T-helper 1 cell (primary cell): ENCODE results near the gene ARHGAP18.
"Not testable (repeated sequence)": the region's sequence is repeated elsewhere in the genome, so short reads cannot be mapped to it uniquely, and the experiment has no call there.

Experiments used
- DNase-seq, 5 donors: peaks; one replicate each; pipeline ENCODE4 v3.0.0-alpha.2; 2012 to 2020

ARHGAP18 gene

DNA sequence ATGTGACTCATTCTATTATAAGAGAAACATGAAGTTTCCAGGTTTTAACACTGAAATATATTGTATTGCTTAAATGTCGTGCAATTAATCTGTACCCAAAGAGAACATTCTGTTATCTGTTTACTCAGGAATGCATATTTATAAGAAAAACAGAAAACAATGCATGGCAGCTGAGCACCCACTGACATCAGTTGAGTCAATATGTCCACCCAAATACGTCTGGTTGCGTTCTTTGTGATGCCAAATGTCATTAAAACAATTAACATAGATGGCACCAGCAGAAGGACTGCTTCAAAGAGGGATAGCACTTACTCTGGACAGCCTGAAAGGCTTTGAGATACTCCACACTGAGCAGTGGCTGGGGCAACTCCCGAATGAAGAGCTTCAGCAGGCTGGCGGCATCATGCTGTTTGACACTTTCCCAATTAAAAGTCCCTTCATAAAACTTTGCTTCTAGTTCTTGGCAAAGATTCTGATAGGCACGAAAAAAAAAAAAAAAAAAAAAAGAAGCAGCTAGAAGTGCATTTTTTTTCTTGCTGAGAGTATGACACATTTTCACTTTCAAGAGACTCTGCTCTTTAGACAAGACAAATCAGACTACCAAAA lies 102.3 kb downstream of the ARHGAP18 start:
- DNase-seq = no peak

DNA sequence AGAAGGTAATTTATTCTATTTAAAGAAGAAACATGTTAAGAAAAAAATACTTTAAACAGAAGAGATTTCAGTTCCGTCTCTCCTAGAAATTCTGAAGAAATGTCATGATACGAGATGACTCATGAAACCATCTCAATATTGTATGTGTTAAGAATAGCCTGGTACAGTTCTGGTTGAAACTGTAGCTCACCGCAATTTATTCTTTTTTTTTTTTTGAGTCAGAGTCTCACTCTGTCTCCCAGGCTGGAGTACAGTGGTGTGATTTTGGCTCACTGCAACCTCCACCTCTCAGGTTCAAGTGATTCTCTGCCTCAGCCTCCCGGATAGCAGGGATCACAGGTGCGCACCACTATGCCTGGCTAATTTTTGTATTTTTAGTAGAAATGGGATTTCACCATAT lies 103.3 kb downstream of the ARHGAP18 start:
- DNase-seq = peak in 1 of 5 donors; percentile 40

- no peak for DNase-seq
Measured at GRCh38 chr6:129605967-129606366, 104.0 kb downstream of the ARHGAP18 start.

GRCh38 chr6:129605095-129605494 lies 104.9 kb downstream of the ARHGAP18 start:
- DNase-seq = no peak

DNA sequence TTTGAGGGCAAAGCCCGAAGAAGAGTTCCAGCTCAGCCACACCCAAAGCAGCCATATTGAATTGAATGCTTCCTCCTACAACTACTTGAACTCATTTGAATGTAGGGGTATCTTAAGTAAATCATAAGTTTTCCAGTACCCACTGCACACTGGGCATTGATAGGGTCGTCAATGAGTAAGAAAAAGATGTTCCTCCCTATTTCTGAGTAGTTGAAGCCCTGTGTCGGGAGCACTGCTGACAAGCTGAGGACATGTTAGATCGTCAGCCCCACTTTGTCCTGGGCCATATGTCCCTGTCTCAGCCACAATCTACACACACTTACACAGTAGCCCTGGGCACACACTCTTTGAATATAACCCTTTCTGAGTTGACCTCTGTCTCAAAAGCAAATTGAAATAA lies 105.7 kb downstream of the ARHGAP18 start:
- no peak for DNase-seq

DNA sequence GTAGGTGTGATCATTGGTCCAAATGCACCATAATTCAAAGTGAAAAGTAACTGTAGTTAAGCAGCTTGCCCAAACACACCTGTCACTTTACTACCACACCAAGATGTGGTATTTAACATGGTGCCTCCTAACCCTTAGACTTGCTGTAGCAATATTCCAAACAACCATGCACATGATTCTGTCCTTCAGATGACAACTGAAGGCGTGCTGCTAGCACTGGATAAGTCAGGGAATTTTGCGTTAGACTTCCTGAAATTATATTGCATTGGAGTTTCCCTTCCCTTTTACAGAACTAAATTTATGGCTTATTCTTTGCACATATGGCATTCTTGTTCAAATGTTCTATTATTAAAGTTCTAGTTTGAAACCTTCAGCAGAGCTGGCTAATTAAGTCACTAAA lies 106.2 kb downstream of the ARHGAP18 start:
- DNase-seq = no peak

DNA sequence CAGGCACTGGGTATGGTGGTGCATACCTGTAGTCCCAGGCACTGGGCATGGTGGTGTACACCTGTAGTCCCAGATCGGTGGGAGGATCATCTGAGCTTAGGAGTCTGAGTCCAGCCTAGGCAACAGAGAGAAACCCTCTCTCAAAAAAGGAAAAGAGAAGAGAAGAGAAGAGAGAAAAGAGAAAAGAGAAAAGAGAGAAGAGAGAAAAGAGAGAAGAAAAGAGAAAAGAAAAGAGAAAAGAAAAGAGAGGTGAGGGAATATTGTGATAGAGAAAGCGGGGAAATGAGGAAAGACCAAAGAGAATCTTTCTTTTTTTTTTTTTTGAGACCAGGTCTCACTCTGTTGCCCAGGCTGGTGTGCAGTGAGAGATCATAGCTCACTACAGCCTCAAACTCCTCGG lies 108.7 kb downstream of the ARHGAP18 start:
- DNase-seq = no peak

DNA sequence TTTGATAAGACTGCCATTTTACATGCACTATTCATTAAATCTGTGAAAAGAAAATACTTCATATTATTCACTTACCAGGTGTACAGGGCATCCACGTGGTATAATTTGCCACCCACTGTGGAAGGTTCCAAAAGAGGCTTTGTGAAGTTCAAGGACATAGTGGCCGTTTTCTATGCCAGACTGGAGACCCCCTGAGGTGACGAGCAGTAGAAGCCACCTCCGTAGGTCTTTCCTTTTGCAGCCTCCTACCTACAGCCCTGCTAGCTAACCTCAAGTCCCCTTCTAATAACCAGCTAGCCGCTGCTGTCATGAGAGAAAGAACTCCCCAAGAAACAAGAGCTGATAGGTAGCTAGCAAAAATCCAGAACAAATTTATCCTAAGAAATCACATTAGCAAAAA lies 110.5 kb downstream of the ARHGAP18 start:
- no peak for DNase-seq

GRCh38 chr6:129598244-129599187 lies 111.5 kb downstream of the ARHGAP18 start:
- peak in 2 of 5 donors; percentile 5 to 73 for DNase-seq

- DNase-seq = no peak
Measured at GRCh38 chr6:129597023-129597713, 112.8 kb downstream of the ARHGAP18 start.

GRCh38 chr6:129596522-129596921 lies 113.5 kb downstream of the ARHGAP18 start:
- DNase-seq = no peak

DNA sequence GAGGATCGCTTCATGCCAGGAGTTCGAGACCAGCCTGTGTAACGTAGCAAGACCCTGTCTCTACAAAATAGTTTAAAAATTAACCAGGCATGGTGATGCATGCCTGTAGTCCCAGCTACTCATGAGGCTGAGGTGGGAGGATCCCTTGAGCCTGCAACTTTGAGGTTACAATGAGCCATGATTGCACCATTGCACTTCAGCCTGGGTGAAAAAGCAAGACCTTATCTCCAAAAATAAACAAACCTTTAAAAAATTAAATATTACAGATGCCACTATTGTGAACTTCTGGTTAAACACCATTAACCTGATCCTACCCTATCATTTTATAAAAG lies 116.8 kb downstream of the ARHGAP18 start:
- DNase-seq = no peak

GRCh38 chr6:129592516-129593232 lies 117.3 kb downstream of the ARHGAP18 start:
- DNase-seq = no peak

- no peak for DNase-seq
Measured at GRCh38 chr6:129590408-129591022, 119.5 kb downstream of the ARHGAP18 start.

GRCh38 chr6:129586815-129587214 lies 123.2 kb downstream of the ARHGAP18 start:
- no peak for DNase-seq

DNA sequence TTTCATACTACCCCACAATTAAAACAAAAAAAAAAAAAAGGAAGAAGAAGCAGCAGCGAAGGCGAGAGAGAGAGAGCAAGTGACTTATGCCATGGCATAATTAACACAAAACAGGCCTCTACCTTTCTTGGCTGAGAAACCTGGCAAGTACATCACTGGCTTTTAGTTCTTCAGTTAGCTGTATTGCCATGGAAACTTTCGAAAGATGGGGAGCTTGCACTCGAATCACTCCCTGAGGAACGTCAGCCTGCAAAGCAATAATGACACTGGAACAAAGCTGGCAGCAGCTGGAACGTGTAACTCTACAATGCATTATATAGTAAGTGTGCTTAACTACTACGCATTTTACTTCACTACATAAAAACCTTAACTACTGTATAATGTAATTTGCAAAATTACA lies 126.1 kb downstream of the ARHGAP18 start:
- no peak for DNase-seq

DNA sequence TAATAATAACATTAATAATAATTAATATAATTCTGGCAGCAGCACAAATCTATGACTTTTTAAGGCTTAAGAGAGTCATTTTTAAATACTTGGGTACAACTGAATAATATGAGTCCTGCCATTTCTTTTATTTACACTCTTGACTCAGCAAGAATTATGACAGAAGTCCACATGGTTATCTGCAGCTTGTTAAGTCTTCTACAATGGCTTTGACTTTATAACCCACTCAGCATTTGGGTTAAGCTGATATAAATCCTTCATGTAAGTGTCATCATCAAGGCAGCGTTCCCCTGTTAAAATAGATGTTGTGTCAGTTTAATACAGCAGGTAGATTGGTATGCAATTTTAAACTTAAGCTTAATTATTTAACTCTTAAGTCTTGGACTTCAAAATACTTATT lies 131.7 kb downstream of the ARHGAP18 start:
- DNase-seq = no peak

- DNase-seq = no peak
Measured at GRCh38 chr6:129577691-129578090, 132.3 kb downstream of the ARHGAP18 start.

DNA sequence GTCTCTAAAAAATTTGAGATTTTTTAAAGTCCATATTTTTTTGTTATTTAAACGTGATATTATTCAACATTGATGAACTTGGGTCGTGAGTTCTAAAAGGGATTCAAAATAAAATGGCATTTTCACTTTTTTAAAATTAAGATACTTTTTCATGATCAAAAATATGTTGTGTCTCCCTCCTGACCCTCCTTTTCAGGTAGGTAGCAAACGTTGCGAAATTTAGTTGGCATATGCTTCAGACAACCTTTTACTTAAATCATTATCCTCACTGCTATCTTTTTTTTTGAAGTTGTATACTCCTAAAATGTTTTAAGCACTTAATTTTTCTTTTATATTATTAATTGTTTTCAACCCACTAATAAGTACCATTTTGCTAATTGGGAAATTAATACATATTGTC lies 133.5 kb downstream of the ARHGAP18 start:
- no peak for DNase-seq

DNA sequence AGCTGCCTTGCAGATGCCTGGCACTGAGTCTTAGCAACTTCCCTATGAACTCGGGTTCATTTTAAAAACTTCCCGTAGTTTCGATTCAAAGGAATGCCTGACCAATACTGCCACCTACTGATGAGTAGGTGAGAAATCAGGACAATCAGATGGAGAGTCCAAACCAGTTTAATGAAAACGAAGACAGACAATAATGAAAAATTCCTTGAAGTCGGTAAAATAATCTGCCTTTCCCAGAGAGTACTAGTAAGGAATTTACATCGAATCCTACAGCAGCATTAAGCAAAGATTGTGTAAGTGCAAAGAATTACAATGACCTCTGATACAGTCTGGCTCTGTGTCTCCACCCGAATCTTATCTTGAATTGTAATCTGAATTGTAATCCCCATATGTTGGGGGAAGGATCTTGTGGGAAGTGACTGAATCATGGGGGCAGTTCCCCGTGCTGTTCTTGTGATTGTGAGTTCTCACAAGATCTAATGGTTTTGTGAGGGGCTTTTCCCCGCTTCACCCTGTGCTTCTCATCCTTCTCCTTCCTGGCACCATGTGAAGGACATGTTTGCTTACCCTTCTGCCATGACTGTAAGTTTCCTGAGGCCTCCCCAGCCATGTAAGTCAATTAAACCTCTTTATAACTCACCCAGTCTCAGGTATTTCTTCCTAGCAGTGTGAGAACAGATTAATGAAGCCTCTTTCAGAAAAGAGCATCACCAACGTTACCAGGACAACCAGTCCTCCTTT lies 134.4 kb downstream of the ARHGAP18 start:
- no peak for DNase-seq

DNA sequence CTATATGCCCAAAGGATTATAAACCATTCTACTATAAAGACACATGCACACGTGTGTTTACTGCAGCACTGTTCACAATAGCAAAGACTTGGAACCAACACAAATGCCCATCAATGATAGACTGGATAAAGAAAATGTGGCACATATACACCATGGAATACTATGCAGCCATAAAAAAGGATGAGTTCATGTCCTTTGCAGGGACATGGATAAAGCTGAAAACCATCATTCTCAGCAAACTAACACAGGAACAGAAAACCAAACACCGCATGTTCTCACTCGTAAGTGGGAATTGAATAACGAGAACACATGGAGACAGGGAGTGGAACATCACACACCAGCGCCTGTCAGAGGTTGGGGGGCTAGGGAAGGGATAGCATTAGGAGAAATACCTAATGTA lies 135.4 kb downstream of the ARHGAP18 start:
- not testable (repeated sequence) for DNase-seq

DNA sequence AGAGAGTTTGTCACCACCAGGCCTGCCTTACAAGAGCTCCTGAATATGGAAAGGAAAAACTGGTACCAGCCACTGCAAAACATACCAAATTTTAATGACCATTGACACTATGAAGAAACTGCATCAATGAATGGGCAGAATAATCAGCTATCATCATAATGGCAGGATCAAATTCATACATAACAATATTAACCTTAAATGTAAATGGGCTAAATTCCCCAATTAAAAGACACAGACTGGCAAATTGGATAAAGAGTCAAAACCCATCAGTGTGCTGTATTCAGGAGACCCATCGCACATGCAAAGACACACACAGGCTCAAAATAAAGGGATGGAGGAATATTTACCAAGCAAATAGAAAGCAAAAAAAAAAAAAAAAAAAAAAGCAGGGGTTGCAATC lies 139.0 kb downstream of the ARHGAP18 start:
- DNase-seq = not testable (repeated sequence)
